HepG2 (cell line): ENCODE results near the gene FCN1. TPM values are rescaled to one million over a fixed set of nuclear protein-coding genes. Genes with fewer than 3 reads are reported as not detected.

Source experiments
- ATAC-seq: fragments of 200-7000 bp; cut with Tn5 transposase; 3 replicates; pipeline ENCODE4 v1.9.1; 2020; ENCODE audit warnings: mild to moderate bottlenecking, moderate library complexity
- BruUV-seq: library from RNA; stranded (reverse); fragments of 400-500 nt; replicated peaks from 2 replicates; lab custom pipeline; 2021; lab: Mats Ljungman, UMichigan
- CTCF ChIA-PET: fragments of 300-600 bp; formaldehyde crosslinking; extraction: SDS; loops from one replicate; lab custom pipeline; 2021; ENCODE audit warnings: low total read pairs, inconsistent platforms, low intra/inter-chr PET ratio; lab: Yijun Ruan, JAX
- POLR2A ChIA-PET: fragments of 350-600 bp; sonication (Branson Sonifier 250); formaldehyde crosslinking; loops from one replicate; lab custom pipeline; 2020; ENCODE audit warnings: antibody characterized with exemption, inconsistent platforms; lab: Yijun Ruan, JAX
- DNase-seq: peaks from one replicate; pipeline ENCODE4 v3.0.0-alpha.2; 2015; ENCODE audit warnings: low spot score
- FAIRE-seq: peaks from 3 replicates; lab custom pipeline; 2011; peaks lifted over from hg19 to GRCh38; lab: Jason Lieb, UNC
- H2AFZ ChIP-seq: one replicate; pipeline ENCODE4 v1.6.1; 2011; ENCODE audit warnings: low read length, inconsistent platforms
- H3K27ac ChIP-seq: fragments of 300-600 bp; 3 replicates; pipeline ENCODE4 v1.8.0; 2011; ENCODE audit warnings: mixed run types, mild to moderate bottlenecking, mixed read lengths, low read length, inconsistent platforms; ENCODE audit not compliant: insufficient read depth; ENCODE audit errors: extremely low read length
- H3K27me3 ChIP-seq, 2 experiments: fragments of 200-600 bp in 1 of 2; 2 replicates in 1 of 2; 3 replicates in 1 of 2; pipeline versions ENCODE4 v1.6.0 to v1.8.0; 2011; ENCODE audit warnings: low read length in 2 of 2, mild to moderate bottlenecking in 2 of 2, moderate library complexity in 2 of 2, inconsistent platforms in 1 of 2; ENCODE audit not compliant: insufficient read depth in 2 of 2, control insufficient read depth in 1 of 2
- H3K36me3 ChIP-seq, 2 experiments: fragments of 200-600 bp in 1 of 2; replicated peaks in 1 of 2; 2 replicates in 1 of 2; 3 replicates in 1 of 2; pipeline versions ENCODE4 v1.5.1 to v1.8.0; 2011; ENCODE audit warnings: low read length in 2 of 2, inconsistent platforms in 1 of 2; ENCODE audit not compliant: insufficient read depth in 2 of 2, control insufficient read depth in 1 of 2
- H3K4me1 ChIP-seq: 2 replicates; pipeline ENCODE4 v1.5.1; 2012; ENCODE audit warnings: low read length, inconsistent platforms; ENCODE audit not compliant: insufficient read depth
- H3K4me2 ChIP-seq: 2 replicates; pipeline ENCODE4 v1.6.0; 2011; ENCODE audit warnings: low read depth, low read length, inconsistent platforms
- H3K4me3 ChIP-seq, 3 experiments: fragments of 200-600 bp in 1 of 3; sonication (generic), shearing (Covaris generic) in 1 of 3; replicated peaks in 1 of 3; 2 replicates each; pipeline ENCODE4 v1.5.1; 2011 to 2016; ENCODE audit warnings: low read length in 3 of 3, inconsistent platforms in 2 of 3, low read depth in 2 of 3, mild to moderate bottlenecking in 2 of 3, control low read depth in 1 of 3, mixed read lengths in 1 of 3; ENCODE audit not compliant: insufficient read depth in 1 of 3
- H3K79me2 ChIP-seq: one replicate; pipeline ENCODE4 v1.6.1; 2011; ENCODE audit warnings: low read length, inconsistent platforms; ENCODE audit not compliant: insufficient read depth
- H3K9ac ChIP-seq: 2 replicates; pipeline ENCODE4 v1.6.0; 2011; ENCODE audit warnings: mild to moderate bottlenecking, low read depth, low read length, inconsistent platforms; ENCODE audit not compliant: insufficient read depth
- H3K9me3 ChIP-seq: 2 replicates; pipeline ENCODE4 v1.5.1; 2012; ENCODE audit warnings: mild to moderate bottlenecking, low read length
- H4K20me1 ChIP-seq: 2 replicates; pipeline ENCODE4 v1.6.0; 2011; ENCODE audit warnings: inconsistent platforms, mild to moderate bottlenecking, low read length, moderate library complexity; ENCODE audit not compliant: insufficient read depth
- EHMT2 ChIP-seq: fragments of 200-600 bp; sonication (generic); IDR thresholded peaks from 2 replicates; pipeline ENCODE4 v1.7.0; 2017; ENCODE audit warnings: antibody characterized with exemption, low read depth, low read length, borderline replicate concordance
- FLYWCH1 ChIP-seq: sonication (generic); formaldehyde crosslinking; IDR thresholded peaks from 2 replicates; pipeline ENCODE4 v1.8.1; 2023; ENCODE audit warnings: mild to moderate bottlenecking, missing genetic modification reagents
- MED1 ChIP-seq: sonication (generic); formaldehyde crosslinking; IDR thresholded peaks from 2 replicates; pipeline ENCODE4 v1.4.0; 2020; ENCODE audit warnings: missing genetic modification reagents
- PCBP2 ChIP-seq: fragments of 200-400 bp; formaldehyde crosslinking; optimal IDR thresholded peaks from 2 replicates; pipeline ENCODE3; 2018; ENCODE audit warnings: low read length, low read depth; ENCODE audit not compliant: poor library complexity, severe bottlenecking
- RFX5 ChIP-seq: IDR thresholded peaks from 2 replicates; pipeline ENCODE4 v1.6.1; 2011; ENCODE audit warnings: low read depth, low read length, improper control_type of control experiment
- SIX1 ChIP-seq: sonication (generic); formaldehyde crosslinking; IDR thresholded peaks from 2 replicates; pipeline ENCODE4 v1.4.0; 2020; ENCODE audit warnings: missing genetic modification reagents, borderline replicate concordance
- TARDBP ChIP-seq: sonication (generic); formaldehyde crosslinking; IDR thresholded peaks from 2 replicates; pipeline ENCODE4 v1.8.0; 2022; ENCODE audit warnings: mild to moderate bottlenecking, missing genetic modification reagents
- ZEB1 ChIP-seq: IDR thresholded peaks from 2 replicates; pipeline ENCODE4 v1.6.1; 2012; ENCODE audit warnings: mild to moderate bottlenecking, low read depth, inconsistent platforms; ENCODE audit not compliant: insufficient replicate concordance
- ZNF331 ChIP-seq: sonication (generic); formaldehyde crosslinking; IDR thresholded peaks from 2 replicates; pipeline ENCODE4 v1.4.0; 2020; ENCODE audit warnings: missing genetic modification reagents
- ZNF614 ChIP-seq: IDR thresholded peaks from 2 replicates; pipeline ENCODE4 v1.6.1; 2018; ENCODE audit warnings: missing biosample characterization, missing genetic modification reagents, inconsistent platforms, borderline replicate concordance
- ZNF761 ChIP-seq: sonication (generic); formaldehyde crosslinking; conservative IDR thresholded peaks from 2 replicates; pipeline ENCODE4 v1.4.0; 2020; ENCODE audit warnings: mild to moderate bottlenecking, missing genetic modification reagents
- WGBS: methylation state at CpG from one replicate; pipeline ENCODE4 v1.1.6; 2017; ENCODE audit warnings: low lambda C conversion rate; 5-methylcytosine and 5-hydroxymethylcytosine counted together
- in situ Hi-C: cut with HindIII; loops from 2 replicates; pipeline ENCODE4 v1.10.0; 2017; ENCODE audit warnings: low pct_unique_long_range_greater_than_20kb; ENCODE audit not compliant: extremely low pct_ligation_motif_present
- intact Hi-C: fragments of 100-400 bp; cut with micrococcal nuclease; formaldehyde crosslinking; loops from one replicate; pipeline ENCODE4 v1.10.0; 2022; ENCODE audit not compliant: unreplicated experiment
- polyA plus RNA-seq, 8 experiments: library from polyadenylated mRNA; depleted of rRNA in 3 of 8; stranded (reverse) in 7 of 8; unstranded in 1 of 8; fragments of >200 nt; fragmentation: Illumina TruSeq in 4 of 8; extraction: Trizol in 4 of 8; gene quantifications; 2 replicates each; pipeline versions ENCODE4 v1.2.1 to v1.2.3, GENCODE V29; 2011 to 2016; ENCODE audit warnings: low read depth in 4 of 8, missing spikeins in 1 of 8, mixed read lengths in 1 of 8; ENCODE audit not compliant: insufficient read depth in 1 of 8
- total RNA-seq, 5 experiments: library from RNA; depleted of rRNA; stranded (reverse); fragments of >200 nt; fragmentation: Illumina TruSeq; extraction: Trizol; gene quantifications; 2 replicates each; pipeline ENCODE4 v1.2.3, GENCODE V29; 2016; ENCODE audit warnings: low read depth in 1 of 5
- TF ChIP-seq, protein P1 (sequence below): fragments of 450-650 bp; IDR thresholded peaks from 2 replicates; pipeline ENCODE4 v1.6.1; 2017; ENCODE audit warnings: mild to moderate bottlenecking
- TF ChIP-seq, protein P2 (sequence below): sonication (generic); formaldehyde crosslinking; conservative IDR thresholded peaks from 2 replicates; pipeline ENCODE4 v1.4.0; 2020; ENCODE audit warnings: missing genetic modification reagents
- TF ChIP-seq, protein P3 (sequence below): sonication (generic); formaldehyde crosslinking; IDR thresholded peaks from 2 replicates; pipeline ENCODE4 v1.9.0; 2021; ENCODE audit warnings: missing genetic modification reagents, borderline replicate concordance
- TF ChIP-seq, protein P4 (sequence below): fragments of 450-650 bp; IDR thresholded peaks from 2 replicates; pipeline ENCODE4 v1.6.1; 2017

The FCN1 gene
- total and polyA plus RNA-seq, 2 of the 13 experiments (the other 11 are each of a cell fraction or from before 2014, with no cell fraction given), result not detected

DNA sequence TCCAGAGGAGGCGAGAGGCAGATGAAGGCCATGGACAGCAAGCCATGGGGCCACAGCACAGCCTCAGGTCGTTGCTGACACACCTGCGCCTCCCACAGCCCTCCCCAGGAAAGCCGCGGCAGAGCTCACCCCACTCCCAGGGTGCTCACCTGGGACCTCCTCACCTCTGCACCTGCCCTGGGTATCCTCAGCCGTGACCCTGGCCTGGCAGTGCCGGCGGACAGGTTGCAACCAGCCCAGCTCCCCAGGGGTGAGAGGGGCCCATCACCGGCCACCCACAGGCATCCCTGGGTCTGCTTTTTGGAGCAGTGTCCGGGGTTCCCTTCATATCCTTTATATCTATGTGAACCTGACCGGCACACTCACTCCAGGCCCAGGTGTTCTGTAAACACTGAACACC, 30.4 kb upstream of the FCN1 start:
- Histone ChIP-seq H2AFZ (no peak overlapping the region), H3K79me2 (no peaks in the 10 kb centered on the region), H4K20me1 (no peaks in the 10 kb centered on the region), H3K27me3 (peaks cover 5 to 24% of the 10 kb centered on the region in 2 experiments; a peak in 4 of 5 replicates), H3K4me3 (no peak overlapping the region), H3K4me2 (no peak overlapping the region), H3K36me3 (no peaks in the 10 kb centered on the region), H3K9ac (no peak overlapping the region), H3K27ac (no peak overlapping the region), H3K4me1 (no peaks in the 10 kb centered on the region), H3K9me3 (no peaks in the 10 kb centered on the region)
- in situ Hi-C loops (no loop called here), intact Hi-C loops (no loop called here)
- no TSS peak for BruUV-seq
- ATAC-seq (no peak), DNase-seq (no peak), FAIRE-seq (no peak)
- CTCF ChIA-PET, result no interaction called here
- 14% methylated on average over 4 of the region's 11 CpGs for WGBS
- POLR2A ChIA-PET, result no interaction called here
- TF ChIP-seq TARDBP (no peak), MED1 (CRISPR knock-in tag) (no peak), ZEB1 (no peak), ZNF761 (no peak), ZNF614 (no peak), SIX1 (CRISPR knock-in tag) (no peak), RFX5 (no peak), PCBP2 (no peak), EHMT2 (no peak), ZNF331 (CRISPR knock-in tag) (no peak), FLYWCH1 (CRISPR knock-in tag) (no peak)
- TF ChIP-seq, protein P1, sequence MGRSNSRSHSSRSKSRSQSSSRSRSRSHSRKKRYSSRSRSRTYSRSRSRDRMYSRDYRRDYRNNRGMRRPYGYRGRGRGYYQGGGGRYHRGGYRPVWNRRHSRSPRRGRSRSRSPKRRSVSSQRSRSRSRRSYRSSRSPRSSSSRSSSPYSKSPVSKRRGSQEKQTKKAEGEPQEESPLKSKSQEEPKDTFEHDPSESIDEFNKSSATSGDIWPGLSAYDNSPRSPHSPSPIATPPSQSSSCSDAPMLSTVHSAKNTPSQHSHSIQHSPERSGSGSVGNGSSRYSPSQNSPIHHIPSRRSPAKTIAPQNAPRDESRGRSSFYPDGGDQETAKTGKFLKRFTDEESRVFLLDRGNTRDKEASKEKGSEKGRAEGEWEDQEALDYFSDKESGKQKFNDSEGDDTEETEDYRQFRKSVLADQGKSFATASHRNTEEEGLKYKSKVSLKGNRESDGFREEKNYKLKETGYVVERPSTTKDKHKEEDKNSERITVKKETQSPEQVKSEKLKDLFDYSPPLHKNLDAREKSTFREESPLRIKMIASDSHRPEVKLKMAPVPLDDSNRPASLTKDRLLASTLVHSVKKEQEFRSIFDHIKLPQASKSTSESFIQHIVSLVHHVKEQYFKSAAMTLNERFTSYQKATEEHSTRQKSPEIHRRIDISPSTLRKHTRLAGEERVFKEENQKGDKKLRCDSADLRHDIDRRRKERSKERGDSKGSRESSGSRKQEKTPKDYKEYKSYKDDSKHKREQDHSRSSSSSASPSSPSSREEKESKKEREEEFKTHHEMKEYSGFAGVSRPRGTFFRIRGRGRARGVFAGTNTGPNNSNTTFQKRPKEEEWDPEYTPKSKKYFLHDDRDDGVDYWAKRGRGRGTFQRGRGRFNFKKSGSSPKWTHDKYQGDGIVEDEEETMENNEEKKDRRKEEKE, result no peak
- TF ChIP-seq, protein P2, sequence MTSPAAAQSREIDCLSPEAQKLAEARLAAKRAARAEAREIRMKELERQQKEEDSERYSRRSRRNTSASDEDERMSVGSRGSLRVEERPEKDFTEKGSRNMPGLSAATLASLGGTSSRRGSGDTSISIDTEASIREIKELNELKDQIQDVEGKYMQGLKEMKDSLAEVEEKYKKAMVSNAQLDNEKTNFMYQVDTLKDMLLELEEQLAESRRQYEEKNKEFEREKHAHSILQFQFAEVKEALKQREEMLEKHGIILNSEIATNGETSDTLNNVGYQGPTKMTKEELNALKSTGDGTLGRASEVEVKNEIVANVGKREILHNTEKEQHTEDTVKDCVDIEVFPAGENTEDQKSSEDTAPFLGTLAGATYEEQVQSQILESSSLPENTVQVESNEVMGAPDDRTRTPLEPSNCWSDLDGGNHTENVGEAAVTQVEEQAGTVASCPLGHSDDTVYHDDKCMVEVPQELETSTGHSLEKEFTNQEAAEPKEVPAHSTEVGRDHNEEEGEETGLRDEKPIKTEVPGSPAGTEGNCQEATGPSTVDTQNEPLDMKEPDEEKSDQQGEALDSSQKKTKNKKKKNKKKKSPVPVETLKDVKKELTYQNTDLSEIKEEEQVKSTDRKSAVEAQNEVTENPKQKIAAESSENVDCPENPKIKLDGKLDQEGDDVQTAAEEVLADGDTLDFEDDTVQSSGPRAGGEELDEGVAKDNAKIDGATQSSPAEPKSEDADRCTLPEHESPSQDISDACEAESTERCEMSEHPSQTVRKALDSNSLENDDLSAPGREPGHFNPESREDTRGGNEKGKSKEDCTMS (CRISPR knock-in tag), result no peak
- TF ChIP-seq, protein P3, sequence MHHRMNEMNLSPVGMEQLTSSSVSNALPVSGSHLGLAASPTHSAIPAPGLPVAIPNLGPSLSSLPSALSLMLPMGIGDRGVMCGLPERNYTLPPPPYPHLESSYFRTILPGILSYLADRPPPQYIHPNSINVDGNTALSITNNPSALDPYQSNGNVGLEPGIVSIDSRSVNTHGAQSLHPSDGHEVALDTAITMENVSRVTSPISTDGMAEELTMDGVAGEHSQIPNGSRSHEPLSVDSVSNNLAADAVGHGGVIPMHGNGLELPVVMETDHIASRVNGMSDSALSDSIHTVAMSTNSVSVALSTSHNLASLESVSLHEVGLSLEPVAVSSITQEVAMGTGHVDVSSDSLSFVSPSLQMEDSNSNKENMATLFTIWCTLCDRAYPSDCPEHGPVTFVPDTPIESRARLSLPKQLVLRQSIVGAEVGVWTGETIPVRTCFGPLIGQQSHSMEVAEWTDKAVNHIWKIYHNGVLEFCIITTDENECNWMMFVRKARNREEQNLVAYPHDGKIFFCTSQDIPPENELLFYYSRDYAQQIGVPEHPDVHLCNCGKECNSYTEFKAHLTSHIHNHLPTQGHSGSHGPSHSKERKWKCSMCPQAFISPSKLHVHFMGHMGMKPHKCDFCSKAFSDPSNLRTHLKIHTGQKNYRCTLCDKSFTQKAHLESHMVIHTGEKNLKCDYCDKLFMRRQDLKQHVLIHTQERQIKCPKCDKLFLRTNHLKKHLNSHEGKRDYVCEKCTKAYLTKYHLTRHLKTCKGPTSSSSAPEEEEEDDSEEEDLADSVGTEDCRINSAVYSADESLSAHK, result no peak
- TF ChIP-seq, protein P4, sequence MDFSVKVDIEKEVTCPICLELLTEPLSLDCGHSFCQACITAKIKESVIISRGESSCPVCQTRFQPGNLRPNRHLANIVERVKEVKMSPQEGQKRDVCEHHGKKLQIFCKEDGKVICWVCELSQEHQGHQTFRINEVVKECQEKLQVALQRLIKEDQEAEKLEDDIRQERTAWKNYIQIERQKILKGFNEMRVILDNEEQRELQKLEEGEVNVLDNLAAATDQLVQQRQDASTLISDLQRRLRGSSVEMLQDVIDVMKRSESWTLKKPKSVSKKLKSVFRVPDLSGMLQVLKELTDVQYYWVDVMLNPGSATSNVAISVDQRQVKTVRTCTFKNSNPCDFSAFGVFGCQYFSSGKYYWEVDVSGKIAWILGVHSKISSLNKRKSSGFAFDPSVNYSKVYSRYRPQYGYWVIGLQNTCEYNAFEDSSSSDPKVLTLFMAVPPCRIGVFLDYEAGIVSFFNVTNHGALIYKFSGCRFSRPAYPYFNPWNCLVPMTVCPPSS, result no peak
